Right ventricle myocardium inferior (tissue), 1 donor: ENCODE data around the gene PLEKHM3. TPM values are rescaled to one million over a fixed set of nuclear protein-coding genes. Genes with fewer than 3 reads are reported as not detected.

Experiments used
- ATAC-seq: fragments of 200-7000 bp; cut with Tn5 transposase; one replicate; pipeline ENCODE4 v1.9.1; 2020; ENCODE audit warnings: mild to moderate bottlenecking, moderate library complexity
- DNase-seq: peaks from one replicate; pipeline ENCODE4 v3.0.0; 2021; ENCODE audit errors: missing footprints
- intact Hi-C: fragments of 100-400 bp; cut with DNase I; formaldehyde crosslinking; loops from one replicate; pipeline ENCODE4 v1.11.0; 2022
- total RNA-seq: library from RNA; stranded (reverse); fragmentation: NEBNext Ultra II Directional; extraction: Animal tissue kit (Norgen Biotek cat#: 25700); gene quantifications from one replicate; pipeline ENCODE4 v1.2.1, GENCODE V29; 2021
- donor health status: DM: no; HTN: yes; CAD: no; lungs with severe emphysema.

Gene PLEKHM3
- total RNA-seq, 1 donor from 2014 or later = 13.6 TPM

GRCh38 chr2:207805566-207806226 lies 219.6 kb downstream of the PLEKHM3 start:
- no peak for DNase-seq
- intact Hi-C loops = no loop called here

DNA sequence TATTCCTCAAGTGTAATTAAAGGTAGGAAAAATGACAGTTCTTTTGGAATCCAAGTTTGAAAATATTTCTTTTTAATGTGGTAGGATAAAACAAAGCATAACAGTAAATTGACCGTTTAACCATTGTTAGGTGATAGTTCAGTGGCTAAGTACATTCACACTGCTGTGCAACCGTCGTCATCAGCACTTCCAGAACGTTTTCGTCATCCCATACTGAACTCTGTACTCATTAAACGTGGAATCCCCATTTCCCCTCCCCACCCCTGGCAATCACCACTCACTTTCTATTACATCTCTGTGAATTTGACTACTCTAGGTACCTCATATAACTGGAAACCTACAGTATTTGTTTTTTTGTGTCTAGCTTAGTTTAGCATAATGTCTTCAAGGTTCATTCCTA lies 222.7 kb downstream of the PLEKHM3 start:
- intact Hi-C loops = no loop called here
- DNase-seq = no peak
- ATAC-seq = no peak

More at GRCh38 chr2:207805566-207806226, 219.6 kb downstream of the PLEKHM3 start:
- ATAC-seq = no peak

DNA sequence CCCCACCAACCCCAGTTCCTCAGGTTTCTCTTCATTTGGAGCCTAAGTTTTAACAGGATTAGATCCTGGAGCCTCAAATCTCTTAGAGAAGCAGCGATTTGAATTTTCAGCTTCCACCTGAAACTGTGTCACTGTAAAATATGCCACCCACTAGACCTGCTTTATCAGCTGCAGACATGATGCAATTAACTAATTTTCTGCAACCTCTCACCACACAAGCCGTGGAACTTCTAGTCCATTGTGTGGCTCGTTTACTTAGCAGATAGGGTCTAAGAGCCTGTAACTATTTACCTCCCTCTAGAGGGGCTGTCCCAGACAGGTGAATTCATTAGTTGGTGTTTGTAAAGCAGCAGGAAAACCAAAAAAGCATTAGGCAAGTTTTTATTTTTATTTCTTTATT lies 224.1 kb downstream of the PLEKHM3 start:
- no peak for ATAC-seq
- no peak for DNase-seq
- intact Hi-C loops = no loop called here

DNA sequence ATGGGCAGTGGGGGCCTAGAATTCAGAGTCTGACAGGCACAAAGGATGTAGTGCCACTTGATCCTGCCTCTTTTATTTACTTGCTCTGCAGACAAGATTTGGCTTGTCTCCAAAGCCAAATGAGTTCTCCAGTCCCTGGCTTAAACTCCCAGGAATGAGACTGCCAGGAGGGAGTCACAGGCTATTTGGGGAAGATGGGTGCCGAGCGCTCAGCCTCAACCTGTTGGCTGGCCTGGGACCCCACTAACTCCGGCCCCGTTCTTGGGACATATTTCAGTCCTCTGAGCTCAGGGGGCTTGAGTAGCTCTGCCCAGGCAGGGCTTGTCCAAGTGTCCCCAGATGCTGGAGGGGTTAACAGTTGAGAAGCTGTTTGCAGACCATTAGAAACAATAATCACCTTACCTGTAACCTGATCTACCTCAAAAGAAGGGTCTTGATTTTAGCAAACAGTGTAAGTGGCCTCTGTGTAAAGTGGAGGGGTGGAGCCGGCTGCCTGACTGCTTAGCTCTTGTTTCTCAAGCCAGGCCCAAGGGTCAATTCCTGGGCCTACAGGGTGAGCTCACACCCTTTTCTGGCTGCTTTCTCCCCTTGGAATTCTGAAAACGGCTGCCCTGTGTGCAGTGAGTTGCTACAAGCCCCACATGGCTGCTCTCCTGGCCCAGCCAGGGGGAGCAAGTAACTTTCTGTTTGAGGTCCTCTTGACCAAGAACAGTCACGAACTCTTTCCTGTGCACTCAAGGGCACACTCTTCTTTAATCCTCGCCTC lies 228.6 kb downstream of the PLEKHM3 start:
- intact Hi-C loops = no loop called here

GRCh38 chr2:207792244-207792785 lies 233.0 kb downstream of the PLEKHM3 start:
- intact Hi-C loops = no loop called here
- DNase-seq (no peak), ATAC-seq (no peak)

More for the DNA sequence above, 228.6 kb downstream of the PLEKHM3 start:
- peak; percentile 70 for ATAC-seq
- DNase-seq = no peak

- ATAC-seq (no peak), DNase-seq (no peak)
- intact Hi-C loops = no loop called here
Observed at GRCh38 chr2:207791579-207792243, 233.6 kb downstream of the PLEKHM3 start.

DNA sequence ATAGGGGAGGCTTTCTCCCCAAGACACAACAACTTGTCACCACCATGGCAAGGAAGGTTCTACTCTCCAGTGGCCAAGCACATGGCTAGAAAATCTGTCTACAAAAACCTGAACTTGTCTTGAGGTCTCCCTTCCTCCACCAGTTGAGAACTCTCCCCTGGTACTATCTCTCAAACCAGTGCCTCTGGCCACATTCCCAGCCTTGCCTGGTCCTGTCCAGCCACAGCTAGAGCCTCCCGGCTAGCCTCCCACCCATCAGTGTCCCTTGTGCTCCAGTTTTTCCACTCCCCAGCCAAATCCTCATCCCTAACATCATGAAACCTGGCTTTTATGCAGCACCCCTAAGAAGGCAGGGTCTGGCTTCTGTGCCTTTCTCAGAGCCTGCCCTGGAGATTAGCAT lies 234.4 kb downstream of the PLEKHM3 start:
- ATAC-seq (no peak), DNase-seq (no peak)
- intact Hi-C loops = no loop called here

- intact Hi-C loops = no loop called here
- DNase-seq = no peak
Observed at GRCh38 chr2:207787800-207788199, 237.5 kb downstream of the PLEKHM3 start.

DNA sequence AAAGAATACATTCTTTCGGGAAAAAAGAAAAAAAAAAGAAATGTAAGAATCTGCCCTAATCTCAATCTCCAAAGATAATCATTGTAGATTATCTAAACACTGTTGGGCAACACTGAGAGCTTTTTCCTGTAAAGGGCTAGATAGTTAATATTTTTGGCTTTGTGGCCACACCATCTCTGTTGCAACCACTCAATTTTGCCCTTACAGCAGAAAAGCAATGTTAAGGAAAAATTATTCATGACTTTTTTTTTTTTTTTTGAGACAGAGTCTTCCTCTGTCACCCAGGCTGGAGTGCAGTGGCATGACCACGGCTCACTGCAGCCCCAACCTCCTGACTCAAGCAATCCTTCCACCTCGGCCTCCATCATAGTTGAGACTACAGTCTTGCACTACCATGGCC lies 238.3 kb downstream of the PLEKHM3 start:
- peak; percentile 63 for DNase-seq
- ATAC-seq = no peak
- intact Hi-C loops = no loop called here

More at GRCh38 chr2:207787800-207788199, 237.5 kb downstream of the PLEKHM3 start:
- ATAC-seq = no peak

GRCh38 chr2:207784898-207785297 lies 240.4 kb downstream of the PLEKHM3 start:
- no peak for ATAC-seq

GRCh38 chr2:207783514-207783913 lies 241.8 kb downstream of the PLEKHM3 start:
- intact Hi-C loops = no loop called here
- DNase-seq (no peak), ATAC-seq (no peak)

More at GRCh38 chr2:207784898-207785297, 240.4 kb downstream of the PLEKHM3 start:
- no peak for DNase-seq
- intact Hi-C loops = no loop called here

GRCh38 chr2:207782238-207783030 lies 242.9 kb downstream of the PLEKHM3 start:
- intact Hi-C loops = no loop called here
- DNase-seq (no peak), ATAC-seq (no peak)

DNA sequence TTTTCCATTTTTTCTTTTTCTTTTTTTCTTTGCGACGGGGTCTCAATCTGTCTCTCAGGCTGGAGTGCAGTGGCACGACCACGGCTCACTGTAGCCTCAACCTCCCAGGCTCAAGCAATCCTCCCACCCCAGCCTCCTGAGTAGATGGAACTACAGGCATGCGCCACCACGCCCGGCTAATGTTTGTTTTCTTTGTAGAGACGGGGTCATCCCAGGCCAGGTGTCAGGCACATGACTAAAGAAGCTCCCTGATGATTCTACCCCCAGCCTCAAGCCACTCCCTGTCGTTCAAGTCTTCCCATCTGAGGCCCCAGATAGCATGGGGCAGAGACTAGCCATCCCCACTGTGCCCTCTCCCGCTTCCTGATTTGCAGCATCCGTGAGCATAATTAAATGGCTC lies 245.8 kb downstream of the PLEKHM3 start:
- DNase-seq = no peak
- intact Hi-C loops = no loop called here
- ATAC-seq = no peak

- ATAC-seq (no peak), DNase-seq (no peak)
- intact Hi-C loops = no loop called here
Observed at GRCh38 chr2:207778298-207778882, 246.9 kb downstream of the PLEKHM3 start.

DNA sequence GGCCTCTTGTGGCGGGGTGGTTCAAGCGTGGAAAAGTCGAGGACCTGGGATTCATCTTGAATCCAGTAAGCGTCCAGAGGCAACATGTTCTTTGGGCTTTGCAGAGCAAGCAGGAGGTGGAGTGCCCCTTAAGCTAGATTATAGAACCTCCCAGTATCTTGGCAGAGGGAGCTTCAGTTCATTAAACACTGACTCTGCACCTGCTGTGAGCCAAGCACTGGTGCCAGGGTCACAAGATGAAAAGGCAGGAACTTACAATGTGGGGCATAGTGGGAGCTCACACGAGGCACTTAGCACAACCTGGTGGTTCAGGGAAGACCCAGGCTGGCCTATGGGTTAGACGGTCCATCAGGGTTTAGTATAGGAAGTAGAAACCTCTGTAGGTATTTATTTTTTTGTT lies 248.2 kb downstream of the PLEKHM3 start:
- intact Hi-C loops = no loop called here
- no peak for ATAC-seq
- DNase-seq = no peak

DNA sequence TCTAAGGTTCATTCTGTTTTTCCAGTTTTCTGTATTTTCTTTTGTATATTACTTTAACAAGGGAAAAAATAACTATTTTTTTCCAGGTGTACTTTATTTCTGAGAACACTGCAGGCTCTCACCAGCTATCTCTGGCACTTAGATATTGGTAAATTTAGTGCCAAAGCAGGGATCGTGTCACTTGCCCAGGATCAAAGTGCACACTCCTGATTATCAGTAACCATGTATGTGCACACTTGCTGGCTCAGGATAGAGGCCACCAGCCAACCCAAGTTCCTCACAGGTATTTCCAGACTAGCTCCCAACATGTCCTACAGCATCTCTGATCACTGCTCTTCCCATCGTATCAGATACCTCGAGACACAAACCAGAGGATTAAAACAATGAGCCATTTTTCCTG lies 249.9 kb downstream of the PLEKHM3 start:
- no peak for DNase-seq
- intact Hi-C loops = no loop called here
- no peak for ATAC-seq

DNA sequence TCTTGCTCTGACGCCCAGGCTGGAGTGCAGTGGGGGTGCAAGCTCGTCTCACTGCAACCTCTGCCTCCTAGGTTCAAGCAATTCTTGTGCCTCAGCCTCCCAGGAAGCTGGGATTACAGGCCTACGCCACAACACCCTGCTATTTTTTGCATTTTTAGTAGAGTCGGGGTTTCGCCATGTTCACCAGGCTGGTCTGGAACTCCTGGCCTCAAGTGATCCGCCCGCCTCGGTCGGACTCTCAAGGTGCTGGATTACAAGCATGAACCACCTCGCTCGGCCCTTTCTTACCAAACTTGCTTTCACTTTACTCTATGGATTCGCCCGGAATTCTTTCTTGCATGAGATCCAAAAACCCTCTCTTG lies 252.5 kb downstream of the PLEKHM3 start:
- ATAC-seq = no peak

GRCh38 chr2:207772081-207772843 lies 253.1 kb downstream of the PLEKHM3 start:
- intact Hi-C loops = loop anchor here (5.0 kb wide), 2 partner anchors 50 to 65 kb away; no protein-coding TSS in a partner anchor
- DNase-seq = no peak
- ATAC-seq = no peak

More for the DNA sequence above, 252.5 kb downstream of the PLEKHM3 start:
- intact Hi-C loops = loop anchor here (5.0 kb wide), 2 partner anchors 49 to 64 kb away; no protein-coding TSS in a partner anchor
- no peak for DNase-seq
